Vagina (tissue), 2 donors: Measurements from ENCODE around the gene TP53TG5. TPM values are rescaled to one million over a fixed set of nuclear protein-coding genes. Genes with fewer than 3 reads are reported as not detected.

Experiments
- DNase-seq, 2 donors: peaks; one replicate each; pipeline ENCODE4 v3.0.0-alpha.2; 2017; ENCODE audit errors: extremely low spot score in 2 of 2
- H3K27ac ChIP-seq: fragments of 200-600 bp; sonication (generic); one replicate; pipeline ENCODE4 v1.5.1; 2019
- H3K27me3 ChIP-seq: fragments of 200-600 bp; sonication (generic); one replicate; pipeline ENCODE4 v1.5.1; 2019
- H3K36me3 ChIP-seq, 2 donors: fragments of 200-600 bp; sonication (generic); one replicate each; pipeline ENCODE4 v1.5.1; 2017 to 2019
- H3K4me1 ChIP-seq: fragments of 200-600 bp; sonication (generic); one replicate; pipeline ENCODE4 v1.5.1; 2019
- H3K4me3 ChIP-seq, 2 donors: fragments of 200-600 bp; sonication (generic); 1 replicate in 1 of 2; 2 replicates in 1 of 2; pipeline ENCODE4 v1.5.1; 2016 to 2019
- H3K9me3 ChIP-seq: fragments of 200-600 bp; sonication (generic); one replicate; pipeline ENCODE4 v1.5.1; 2019
- POLR2A ChIP-seq, 2 donors: fragments of 450-650 bp; IDR thresholded peaks; one replicate each; pipeline ENCODE4 v1.6.1; 2017; ENCODE audit warnings: antibody characterized with exemption in 2 of 2, mild to moderate bottlenecking in 2 of 2, moderate library complexity in 2 of 2
- POLR2AphosphoS5 ChIP-seq, 2 donors: sonication (generic); formaldehyde crosslinking; IDR thresholded peaks; one replicate each; pipeline ENCODE4 v1.9.0; 2017; ENCODE audit warnings: antibody characterized with exemption in 2 of 2, mild to moderate bottlenecking in 2 of 2, low read depth in 1 of 2; ENCODE audit not compliant: insufficient read depth in 1 of 2
- intact Hi-C: fragments of 100-400 bp; cut with DNase I; formaldehyde crosslinking; loops from one replicate; pipeline ENCODE4 v1.15.1; 2023
- total RNA-seq: library from RNA; depleted of rRNA; stranded (reverse); fragments of >200 nt; gene quantifications from one replicate; pipeline ENCODE4 v1.2.3, GENCODE V29; 2016
- TF ChIP-seq, protein P1 (sequence below), 3 experiments: fragments of 450-650 bp in 2 of 3; fragments of 200-600 bp in 1 of 3; sonication (generic) in 1 of 3; IDR thresholded peaks; one replicate each; pipeline ENCODE4 v1.5.1; 2017 to 2019; ENCODE audit warnings: antibody characterized with exemption in 3 of 3, mild to moderate bottlenecking in 2 of 3, moderate library complexity in 2 of 3

Gene TP53TG5
- total RNA-seq, 1 donor from 2014 or later: not detected

- peaks cover 0 to 11% of the 10 kb centered on the region in 2 donors for H3K36me3 ChIP-seq
- H3K27me3 ChIP-seq: no peaks in the 10 kb centered on the region
- TF ChIP-seq POLR2AphosphoS5 (IDR thresholded peaks at IDR 0.05; ENCODE audit: insufficient read depth in 1 of 2, low read depth in 1 of 2): no peak
- TF ChIP-seq, protein P1, sequence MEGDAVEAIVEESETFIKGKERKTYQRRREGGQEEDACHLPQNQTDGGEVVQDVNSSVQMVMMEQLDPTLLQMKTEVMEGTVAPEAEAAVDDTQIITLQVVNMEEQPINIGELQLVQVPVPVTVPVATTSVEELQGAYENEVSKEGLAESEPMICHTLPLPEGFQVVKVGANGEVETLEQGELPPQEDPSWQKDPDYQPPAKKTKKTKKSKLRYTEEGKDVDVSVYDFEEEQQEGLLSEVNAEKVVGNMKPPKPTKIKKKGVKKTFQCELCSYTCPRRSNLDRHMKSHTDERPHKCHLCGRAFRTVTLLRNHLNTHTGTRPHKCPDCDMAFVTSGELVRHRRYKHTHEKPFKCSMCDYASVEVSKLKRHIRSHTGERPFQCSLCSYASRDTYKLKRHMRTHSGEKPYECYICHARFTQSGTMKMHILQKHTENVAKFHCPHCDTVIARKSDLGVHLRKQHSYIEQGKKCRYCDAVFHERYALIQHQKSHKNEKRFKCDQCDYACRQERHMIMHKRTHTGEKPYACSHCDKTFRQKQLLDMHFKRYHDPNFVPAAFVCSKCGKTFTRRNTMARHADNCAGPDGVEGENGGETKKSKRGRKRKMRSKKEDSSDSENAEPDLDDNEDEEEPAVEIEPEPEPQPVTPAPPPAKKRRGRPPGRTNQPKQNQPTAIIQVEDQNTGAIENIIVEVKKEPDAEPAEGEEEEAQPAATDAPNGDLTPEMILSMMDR (IDR thresholded peaks at IDR 0.05): no peak
- no peak for TF ChIP-seq POLR2A (IDR thresholded peaks at IDR 0.05)
- intact Hi-C loops: no loop called here
- peak overlapping the region; percentile 67 to 85 for H3K4me3 ChIP-seq
- peak overlapping the region; percentile 83 for H3K27ac ChIP-seq
- H3K9me3 ChIP-seq: no peaks in the 10 kb centered on the region
- no peak for DNase-seq
- H3K4me1 ChIP-seq: peaks cover 26% of the 10 kb centered on the region
These were observed 27.6 kb upstream of the TP53TG5 start for GRCh38 chr20:45405571-45406259.

DNA sequence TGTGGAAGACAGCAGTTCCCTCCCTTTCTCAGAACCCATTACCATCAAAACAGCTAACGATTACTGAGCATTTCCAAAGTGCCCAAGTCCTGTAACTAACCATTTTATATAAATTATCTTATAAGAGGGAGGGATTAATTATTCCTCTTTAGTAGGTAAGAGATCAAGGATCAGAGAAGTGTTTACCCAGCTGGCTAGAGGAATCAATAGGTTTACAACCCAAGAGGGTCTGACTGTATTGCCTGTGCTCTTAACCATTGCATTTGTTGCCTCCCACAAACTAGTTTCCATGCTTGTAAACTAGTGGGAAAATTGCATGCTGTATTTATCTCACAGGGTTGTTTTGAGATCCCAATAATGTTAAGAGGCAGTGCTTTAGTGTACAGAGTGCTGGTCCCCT, 26.3 kb upstream of the TP53TG5 start:
- no peak overlapping the region for H3K27ac ChIP-seq
- no peak overlapping the region for H3K4me3 ChIP-seq
- TF ChIP-seq POLR2A (IDR thresholded peaks at IDR 0.05) (no peak), POLR2AphosphoS5 (IDR thresholded peaks at IDR 0.05; ENCODE audit: insufficient read depth in 1 of 2, low read depth in 1 of 2) (no peak)
- TF ChIP-seq, protein P1 (IDR thresholded peaks at IDR 0.05): no peak
- peaks cover 26% of the 10 kb centered on the region for H3K4me1 ChIP-seq
- intact Hi-C loops: no loop called here
- no peaks in the 10 kb centered on the region for H3K9me3 ChIP-seq
- H3K27me3 ChIP-seq: no peaks in the 10 kb centered on the region
- no peak for DNase-seq
- no peaks in the 10 kb centered on the region for H3K36me3 ChIP-seq

- Histone ChIP-seq H3K36me3 (no peaks in the 10 kb centered on the region), H3K27ac (no peak overlapping the region), H3K9me3 (no peaks in the 10 kb centered on the region), H3K27me3 (no peaks in the 10 kb centered on the region), H3K4me3 (no peak overlapping the region), H3K4me1 (peaks cover 16% of the 10 kb centered on the region)
- intact Hi-C loops: no loop called here
- DNase-seq: no peak
- TF ChIP-seq POLR2AphosphoS5 (IDR thresholded peaks at IDR 0.05; ENCODE audit: insufficient read depth in 1 of 2, low read depth in 1 of 2): no peak
These were observed 24.8 kb upstream of the TP53TG5 start for GRCh38 chr20:45402946-45403345.

DNA sequence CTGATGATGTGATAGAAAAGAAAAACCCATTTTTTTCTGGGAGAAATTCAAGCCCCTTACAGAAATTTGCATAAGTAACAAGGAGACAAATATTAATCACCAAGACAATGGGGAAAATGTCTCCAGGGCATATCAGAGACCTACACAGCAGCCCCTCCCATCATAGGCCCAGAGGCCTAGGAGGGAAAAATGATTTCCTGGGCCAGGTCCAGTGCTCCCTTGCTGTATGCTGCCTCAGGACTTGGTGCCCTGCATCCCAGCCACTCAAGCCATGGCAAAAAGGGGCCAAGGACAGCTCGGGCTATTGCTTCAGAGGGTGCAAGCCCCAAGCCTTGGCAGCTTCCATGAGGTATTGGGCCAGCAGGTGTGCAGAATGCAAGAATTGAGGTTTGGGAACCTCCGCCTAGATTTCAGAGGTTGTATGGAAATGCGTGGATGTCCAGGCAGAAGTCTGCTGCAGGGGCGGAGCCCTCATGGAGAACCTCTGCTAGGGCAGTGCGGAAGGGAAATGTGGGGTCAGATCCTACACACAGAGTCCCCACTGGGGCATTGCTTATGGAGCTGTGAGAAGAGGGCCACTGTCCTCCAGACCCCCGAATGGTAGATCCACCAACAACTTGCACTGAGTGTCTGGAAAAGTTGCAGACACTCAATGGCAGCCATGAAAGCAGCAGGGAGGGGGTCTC, 22.4 kb upstream of the TP53TG5 start:
- Histone ChIP-seq H3K9me3 (no peaks in the 10 kb centered on the region), H3K27ac (no peak overlapping the region), H3K4me1 (peaks cover under 1% of the 10 kb centered on the region), H3K27me3 (no peaks in the 10 kb centered on the region), H3K4me3 (no peak overlapping the region), H3K36me3 (no peaks in the 10 kb centered on the region)
- DNase-seq: no peak
- TF ChIP-seq POLR2A (IDR thresholded peaks at IDR 0.05): no peak
- no peak for TF ChIP-seq POLR2AphosphoS5 (IDR thresholded peaks at IDR 0.05; ENCODE audit: insufficient read depth in 1 of 2, low read depth in 1 of 2)
- TF ChIP-seq, protein P1 (IDR thresholded peaks at IDR 0.05): no peak
- intact Hi-C loops: no loop called here

DNA sequence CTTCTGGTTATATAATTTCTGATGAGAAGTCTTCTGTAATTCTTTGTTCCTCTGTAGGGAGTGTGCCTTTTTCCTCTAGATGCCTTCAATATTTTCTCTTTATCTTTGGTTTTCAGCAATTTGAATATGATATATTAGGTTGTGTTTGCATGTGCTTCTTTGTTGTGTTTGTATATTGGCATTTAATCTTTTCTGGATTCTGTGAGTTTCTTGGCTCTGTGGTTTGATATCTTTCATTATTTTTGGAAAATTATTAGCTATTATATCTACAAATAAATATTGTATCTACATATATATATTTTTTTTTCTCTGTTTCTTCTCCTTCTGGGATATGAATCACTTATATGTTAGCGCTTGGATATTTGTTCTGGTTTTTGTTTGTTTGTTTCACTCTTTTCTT, 20.9 kb upstream of the TP53TG5 start:
- Histone ChIP-seq H3K4me3 (no peak overlapping the region), H3K9me3 (no peaks in the 10 kb centered on the region), H3K4me1 (no peaks in the 10 kb centered on the region), H3K36me3 (no peaks in the 10 kb centered on the region), H3K27ac (no peak overlapping the region), H3K27me3 (no peaks in the 10 kb centered on the region)
- TF ChIP-seq POLR2A (IDR thresholded peaks at IDR 0.05): no peak
- TF ChIP-seq POLR2AphosphoS5 (IDR thresholded peaks at IDR 0.05; ENCODE audit: insufficient read depth in 1 of 2, low read depth in 1 of 2): no peak
- TF ChIP-seq, protein P1 (IDR thresholded peaks at IDR 0.05): no peak
- intact Hi-C loops: no loop called here
- no peak for DNase-seq
